ENCODE data around the gene DOCK3.

Gene DOCK3

GRCh38 chr3:51243924-51244323 is 569.2 kb downstream of the DOCK3 start:
- ATAC-seq, result no peak
- TF ChIP-seq ISL1 (CRISPR knock-in tag; IDR thresholded peaks at IDR 0.05) (no peak), OSR1 (CRISPR knock-in tag; IDR thresholded peaks at IDR 0.05) (no peak), TOX (CRISPR knock-in tag; IDR thresholded peaks at IDR 0.05; ENCODE audit: borderline replicate concordance) (no peak), TSHZ2 (CRISPR knock-in tag; IDR thresholded peaks at IDR 0.05) (no peak), RARB (CRISPR knock-in tag; IDR thresholded peaks at IDR 0.05) (no peak), ZNF565 (CRISPR knock-in tag; conservative IDR thresholded peaks at IDR 0.05; ENCODE audit: low read depth) (no peak), ZNF8 (CRISPR knock-in tag; IDR thresholded peaks at IDR 0.05) (no peak), ARNTL (CRISPR knock-in tag; IDR thresholded peaks at IDR 0.05; ENCODE audit: borderline replicate concordance, low read depth) (no peak), GLIS3 (CRISPR knock-in tag; IDR thresholded peaks at IDR 0.05) (no peak)
- TF ChIP-seq, protein P1, sequence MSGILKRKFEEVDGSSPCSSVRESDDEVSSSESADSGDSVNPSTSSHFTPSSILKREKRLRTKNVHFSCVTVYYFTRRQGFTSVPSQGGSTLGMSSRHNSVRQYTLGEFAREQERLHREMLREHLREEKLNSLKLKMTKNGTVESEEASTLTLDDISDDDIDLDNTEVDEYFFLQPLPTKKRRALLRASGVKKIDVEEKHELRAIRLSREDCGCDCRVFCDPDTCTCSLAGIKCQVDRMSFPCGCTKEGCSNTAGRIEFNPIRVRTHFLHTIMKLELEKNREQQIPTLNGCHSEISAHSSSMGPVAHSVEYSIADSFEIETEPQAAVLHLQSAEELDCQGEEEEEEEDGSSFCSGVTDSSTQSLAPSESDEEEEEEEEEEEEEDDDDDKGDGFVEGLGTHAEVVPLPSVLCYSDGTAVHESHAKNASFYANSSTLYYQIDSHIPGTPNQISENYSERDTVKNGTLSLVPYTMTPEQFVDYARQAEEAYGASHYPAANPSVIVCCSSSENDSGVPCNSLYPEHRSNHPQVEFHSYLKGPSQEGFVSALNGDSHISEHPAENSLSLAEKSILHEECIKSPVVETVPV (CRISPR knock-in tag; IDR thresholded peaks at IDR 0.05), result no peak

DNA sequence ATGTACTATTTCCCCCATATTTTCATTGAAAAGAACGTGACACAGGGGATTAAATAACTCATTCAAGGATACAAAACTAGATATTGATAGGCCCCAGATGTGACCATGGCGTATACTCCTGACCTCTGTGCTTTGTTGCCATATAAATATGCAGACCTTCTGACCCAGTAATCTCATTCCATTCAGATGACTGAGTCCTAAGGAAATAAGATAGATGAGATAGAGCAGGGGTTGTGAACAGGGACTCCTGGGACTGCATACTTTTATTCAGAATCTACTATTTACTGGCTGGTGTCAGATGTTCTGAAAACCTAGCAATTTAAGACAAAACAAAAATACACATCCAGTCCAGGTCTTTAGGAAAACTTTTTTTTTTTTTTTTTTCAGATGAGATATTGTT is 571.1 kb downstream of the DOCK3 start:
- ATAC-seq, result no peak
- TF ChIP-seq SNAI2 (CRISPR knock-in tag; IDR thresholded peaks at IDR 0.05) (no peak), TSHZ2 (CRISPR knock-in tag; IDR thresholded peaks at IDR 0.05) (no peak), ARNTL (CRISPR knock-in tag; IDR thresholded peaks at IDR 0.05; ENCODE audit: borderline replicate concordance, low read depth) (no peak), ZNF70 (CRISPR knock-in tag; IDR thresholded peaks at IDR 0.05) (no peak), BACH2 (CRISPR knock-in tag; IDR thresholded peaks at IDR 0.05; ENCODE audit: borderline replicate concordance) (no peak), TOX (CRISPR knock-in tag; IDR thresholded peaks at IDR 0.05; ENCODE audit: borderline replicate concordance) (no peak), ZFP30 (CRISPR knock-in tag; IDR thresholded peaks at IDR 0.05) (no peak), CSDC2 (CRISPR knock-in tag; IDR thresholded peaks at IDR 0.05) (no peak), POU6F1 (CRISPR knock-in tag; IDR thresholded peaks at IDR 0.05; ENCODE audit: borderline replicate concordance, low read depth) (no peak), OSR1 (CRISPR knock-in tag; IDR thresholded peaks at IDR 0.05) (no peak), PPARA (CRISPR knock-in tag; IDR thresholded peaks at IDR 0.05; ENCODE audit: borderline replicate concordance) (no peak), ZC3H10 (CRISPR knock-in tag; IDR thresholded peaks at IDR 0.05) (no peak)
- TF ChIP-seq, protein P1 (CRISPR knock-in tag; IDR thresholded peaks at IDR 0.05), result no peak
- TF ChIP-seq, protein P2, sequence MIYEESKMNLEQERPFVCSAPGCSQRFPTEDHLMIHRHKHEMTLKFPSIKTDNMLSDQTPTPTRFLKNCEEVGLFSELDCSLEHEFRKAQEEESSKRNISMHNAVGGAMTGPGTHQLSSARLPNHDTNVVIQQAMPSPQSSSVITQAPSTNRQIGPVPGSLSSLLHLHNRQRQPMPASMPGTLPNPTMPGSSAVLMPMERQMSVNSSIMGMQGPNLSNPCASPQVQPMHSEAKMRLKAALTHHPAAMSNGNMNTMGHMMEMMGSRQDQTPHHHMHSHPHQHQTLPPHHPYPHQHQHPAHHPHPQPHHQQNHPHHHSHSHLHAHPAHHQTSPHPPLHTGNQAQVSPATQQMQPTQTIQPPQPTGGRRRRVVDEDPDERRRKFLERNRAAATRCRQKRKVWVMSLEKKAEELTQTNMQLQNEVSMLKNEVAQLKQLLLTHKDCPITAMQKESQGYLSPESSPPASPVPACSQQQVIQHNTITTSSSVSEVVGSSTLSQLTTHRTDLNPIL (CRISPR knock-in tag; IDR thresholded peaks at IDR 0.05; ENCODE audit: low read depth), result no peak
